Germinal center (tissue), 1 donor: ENCODE measurements around the gene PTPRR.

Experiments
- DNase-seq: peaks from one replicate; pipeline ENCODE4 v3.0.0; 2012; ENCODE audit warnings: mixed read lengths, low spot score

The PTPRR gene

DNA sequence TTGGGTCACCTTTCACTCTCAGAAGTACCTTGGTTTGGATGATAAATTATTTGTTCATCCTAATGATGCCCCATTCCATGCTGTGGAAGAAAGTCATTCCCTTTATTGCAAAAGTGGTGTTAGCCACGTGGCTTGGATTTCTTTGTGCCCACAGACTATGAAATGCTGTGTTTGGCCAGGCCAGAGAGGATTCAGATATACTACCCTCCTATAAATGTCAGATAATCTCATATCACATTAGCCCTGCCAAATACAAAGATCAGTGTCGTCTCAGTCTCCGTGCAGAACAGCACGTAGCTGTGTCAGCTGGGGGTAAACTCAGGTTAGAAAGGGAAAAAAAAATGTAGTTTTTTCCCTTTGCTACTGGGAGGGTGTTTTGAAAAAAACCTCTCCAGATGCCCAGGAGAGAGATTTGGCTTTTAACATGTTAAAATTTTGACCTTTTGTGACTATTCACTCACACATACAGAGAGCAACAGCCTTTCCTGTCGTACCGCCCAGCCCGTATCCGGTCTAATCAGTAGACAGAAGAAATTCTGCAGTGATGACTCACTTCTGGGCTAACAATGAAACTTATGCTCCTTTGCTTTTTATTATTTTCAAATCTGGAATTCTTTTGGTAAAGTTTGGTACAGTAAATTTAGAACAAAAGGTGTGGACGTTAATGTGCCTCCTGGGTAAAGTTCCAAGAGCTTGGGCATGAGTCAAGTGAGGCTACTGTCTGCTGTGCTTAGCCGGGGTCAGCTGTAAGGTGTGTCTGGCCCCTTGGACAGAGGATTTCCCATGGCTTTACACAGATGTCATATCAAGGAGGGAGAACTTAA, 274.8 kb downstream of the PTPRR start:
- no peak for DNase-seq

DNA sequence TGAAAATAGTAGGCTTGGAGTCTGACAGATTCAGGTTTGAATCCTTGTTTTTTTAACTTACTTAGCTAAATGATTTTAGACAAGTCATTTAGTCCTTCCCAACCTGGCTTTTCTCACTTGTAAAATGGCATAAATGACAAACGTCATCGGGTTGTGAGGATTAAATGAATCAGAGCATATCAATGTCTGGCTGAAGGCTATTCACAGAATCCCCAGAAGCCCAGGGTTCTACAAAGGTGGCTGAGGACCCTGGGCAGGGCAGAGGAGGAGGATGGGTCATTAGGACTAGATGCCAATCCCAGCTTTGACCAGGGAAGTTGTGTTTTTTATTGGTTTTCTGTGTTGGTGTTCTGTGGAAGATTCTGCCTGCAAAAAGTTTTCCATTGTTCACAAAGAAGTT, 275.7 kb downstream of the PTPRR start:
- DNase-seq, result no peak

DNA sequence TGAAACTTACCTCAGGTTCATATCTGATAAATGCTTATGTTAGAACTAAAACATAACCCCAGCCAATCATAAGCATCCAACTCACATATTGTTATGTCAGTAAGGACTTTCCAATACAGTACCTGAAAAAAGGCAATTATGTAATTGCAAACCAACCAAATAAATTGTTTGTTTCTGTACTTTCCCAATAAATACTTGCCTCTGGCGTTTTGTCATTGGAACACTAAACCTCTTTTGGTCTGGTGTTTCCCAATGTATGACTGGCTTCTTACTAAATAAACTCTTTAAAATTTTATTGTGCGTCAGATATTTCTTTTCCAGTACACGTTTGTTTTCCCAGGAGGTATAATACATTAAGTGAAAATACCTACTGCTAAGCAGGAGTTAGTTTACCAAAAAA, 276.6 kb downstream of the PTPRR start:
- DNase-seq, result no peak

DNA sequence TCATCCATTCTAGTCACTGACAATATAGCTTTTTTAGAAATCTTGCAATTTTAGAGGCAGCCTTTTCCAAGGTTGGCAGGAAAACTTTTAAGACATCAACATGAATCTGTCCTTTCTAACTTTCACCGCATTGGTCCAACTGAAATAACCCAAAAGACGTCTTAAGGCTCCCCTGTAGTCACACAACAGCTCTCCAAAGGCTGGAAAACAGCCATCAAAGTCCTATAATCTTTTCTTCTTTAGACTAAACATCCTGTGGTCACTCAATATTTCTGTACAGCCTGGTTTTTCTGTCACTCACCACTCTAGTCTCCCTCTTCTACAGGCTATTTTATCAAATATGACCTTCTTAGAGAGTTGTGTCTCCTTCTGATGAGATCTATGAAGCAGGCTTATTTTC, 278.8 kb downstream of the PTPRR start:
- DNase-seq, result no peak

DNA sequence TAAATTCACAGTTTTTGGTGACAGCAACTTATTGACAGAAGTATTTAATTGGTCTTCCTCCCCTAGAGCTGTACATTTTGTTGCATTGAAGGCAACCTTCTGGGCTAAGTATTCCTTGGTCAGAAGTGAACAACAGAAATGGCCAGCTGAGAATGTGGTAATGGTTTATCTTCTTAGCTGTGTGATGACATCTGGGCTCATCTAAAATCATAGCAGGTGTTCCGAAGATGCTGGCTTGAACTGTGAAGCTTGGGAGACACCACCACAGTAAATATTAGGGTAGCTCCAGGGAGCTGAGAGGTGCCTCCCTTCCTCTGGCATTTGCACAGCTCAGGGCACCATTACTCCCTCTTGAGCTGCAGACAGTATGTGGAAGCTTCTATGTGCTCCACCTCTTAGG, 279.6 kb downstream of the PTPRR start:
- no peak for DNase-seq

DNA sequence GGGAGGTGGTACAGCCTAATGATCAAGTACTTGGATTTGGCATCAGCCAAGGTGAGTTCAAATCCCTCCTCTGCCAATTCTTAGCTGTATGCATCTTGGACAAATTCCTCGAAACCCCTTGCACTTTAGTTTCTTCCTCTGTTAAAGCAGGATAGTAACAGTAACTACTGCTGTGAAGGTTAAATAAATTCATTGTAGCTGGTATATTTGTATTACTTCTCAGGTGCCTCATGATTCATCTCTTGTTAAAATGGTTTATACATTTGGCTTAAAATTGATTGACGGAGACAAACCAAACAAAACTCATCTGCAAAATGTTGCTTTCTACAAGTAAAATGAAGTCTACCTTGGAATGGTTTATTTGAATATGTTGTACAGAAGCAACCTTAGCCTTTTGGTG, 281.0 kb downstream of the PTPRR start:
- no peak for DNase-seq

DNA sequence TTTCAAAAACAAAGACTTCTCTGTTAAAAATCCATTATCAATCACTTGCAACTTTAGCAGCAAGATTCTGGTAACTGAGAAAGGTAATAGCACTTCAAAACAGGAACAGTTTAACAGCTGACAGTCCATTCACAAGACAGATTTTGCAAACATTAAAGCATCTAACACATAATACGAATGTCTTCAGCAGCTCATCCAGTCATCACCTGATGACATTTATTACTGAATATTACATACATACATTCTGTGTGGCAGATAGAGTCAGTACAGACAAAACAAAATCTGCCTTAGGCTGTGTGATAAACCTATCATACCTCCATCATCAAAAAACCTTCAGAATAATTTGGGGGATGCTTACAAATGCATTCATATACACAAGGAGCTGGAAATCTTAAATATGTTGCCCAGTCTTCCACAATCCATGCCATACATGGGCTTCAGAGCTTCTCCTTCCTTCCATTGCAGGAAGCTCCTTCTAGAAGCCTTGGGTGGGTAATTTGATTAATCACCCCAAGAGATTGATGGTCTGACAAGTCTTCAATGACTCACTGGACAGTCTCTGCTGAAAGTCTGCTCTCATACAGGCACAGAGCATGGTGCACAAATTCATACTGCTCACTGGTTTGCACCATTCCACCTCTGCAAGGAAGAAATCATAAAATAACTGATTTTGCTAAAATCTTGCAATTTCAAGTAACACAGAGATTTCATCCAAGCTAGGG, 281.7 kb downstream of the PTPRR start:
- no peak for DNase-seq

DNA sequence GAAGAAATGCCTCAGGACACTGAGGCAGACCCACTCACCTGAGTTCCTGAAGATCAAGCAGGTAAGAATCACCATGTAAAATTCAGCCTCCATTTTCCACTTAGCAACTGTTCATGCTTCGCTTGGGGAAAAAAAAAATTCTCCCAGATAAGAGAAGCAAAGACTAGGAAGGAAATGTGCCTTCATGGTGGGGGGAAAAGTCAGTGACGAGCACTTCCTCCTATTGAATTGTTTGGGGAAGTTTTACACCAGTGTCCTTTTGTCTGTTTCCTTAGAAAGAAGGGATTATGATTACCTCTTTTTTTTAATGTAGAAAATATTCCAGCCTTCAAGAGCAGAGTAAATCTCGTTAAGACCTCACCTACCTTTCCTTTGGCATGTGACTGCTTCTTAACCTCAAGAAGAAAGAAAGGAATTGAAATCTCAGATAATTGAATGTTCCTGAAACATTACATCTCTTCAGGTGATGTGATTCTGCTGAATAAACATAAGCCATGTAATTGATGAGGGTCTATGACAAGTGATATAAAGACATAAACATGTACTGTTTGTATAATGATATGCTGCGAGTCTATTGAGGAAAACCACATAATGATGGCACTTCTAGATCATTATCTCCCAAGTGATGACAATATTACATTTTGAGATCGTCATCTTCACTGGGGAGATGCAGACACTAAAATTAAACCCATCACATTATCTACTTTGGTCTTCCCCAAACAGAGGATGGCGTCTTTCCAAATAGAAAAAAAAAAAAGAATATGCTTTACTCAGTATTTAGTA, 283.0 kb downstream of the PTPRR start, which contains the start of gene PTPRB:
Gene PTPRB, minus strand, starts transcription at position 127 of the 783 bp plus-strand sequence. Its CDS starts 34 bp downstream, at position 93.
- no peak for DNase-seq

DNA sequence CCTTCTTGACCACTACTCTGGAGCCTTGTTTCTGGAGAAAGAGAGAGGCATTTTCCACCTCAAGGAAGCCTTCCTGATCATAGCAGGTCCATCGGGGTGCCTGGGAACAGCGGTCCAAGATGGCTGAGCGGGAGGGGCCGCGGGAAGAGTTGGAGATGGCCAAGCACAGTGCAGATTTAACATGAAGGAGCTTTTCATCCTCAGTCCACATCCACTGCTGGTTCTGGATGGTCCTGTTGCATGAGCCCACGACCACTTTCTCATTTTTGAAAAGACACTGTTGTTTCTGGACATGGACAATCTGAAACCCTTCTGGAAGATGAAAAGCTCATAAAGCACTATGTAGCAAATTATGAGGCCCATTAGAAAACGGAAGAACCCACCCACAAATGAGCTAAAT, 284.8 kb downstream of the PTPRR start:
- DNase-seq, result no peak

DNA sequence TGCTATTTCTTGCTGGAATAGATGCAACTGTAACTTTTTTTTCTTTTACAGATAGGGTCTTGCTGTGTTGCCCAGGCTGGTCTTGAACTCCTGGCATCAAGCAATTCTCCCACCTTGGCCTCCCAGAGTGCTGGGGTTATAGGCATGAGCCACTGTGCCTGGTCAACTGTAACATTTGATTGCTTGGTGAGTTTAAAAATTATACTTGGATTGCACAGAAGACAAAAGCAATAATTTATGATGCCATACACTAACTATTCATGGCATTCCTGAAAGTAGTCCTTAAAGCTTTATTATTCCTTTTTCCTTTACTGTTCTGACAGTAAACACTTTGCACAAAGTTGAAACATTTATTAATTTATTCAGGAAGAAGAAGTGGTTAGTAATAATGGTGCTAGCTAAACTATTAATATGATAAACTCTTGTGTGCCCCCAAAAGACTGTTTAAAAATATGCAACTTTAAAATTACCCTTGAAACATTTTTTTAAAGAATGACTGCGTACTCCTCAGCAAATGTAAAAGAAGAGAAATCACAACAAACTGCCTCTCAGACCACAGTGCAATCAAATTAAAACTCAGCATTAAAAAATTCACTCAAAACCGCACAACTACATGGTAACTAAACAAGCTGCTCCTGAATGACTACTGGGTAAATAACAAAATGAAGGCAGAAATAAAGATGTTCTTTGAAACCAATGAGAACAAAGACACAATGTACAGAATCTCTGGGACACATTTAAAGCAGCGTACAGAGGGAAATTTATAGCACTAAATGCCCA, 291.6 kb downstream of the PTPRR start:
- DNase-seq, result no peak

DNA sequence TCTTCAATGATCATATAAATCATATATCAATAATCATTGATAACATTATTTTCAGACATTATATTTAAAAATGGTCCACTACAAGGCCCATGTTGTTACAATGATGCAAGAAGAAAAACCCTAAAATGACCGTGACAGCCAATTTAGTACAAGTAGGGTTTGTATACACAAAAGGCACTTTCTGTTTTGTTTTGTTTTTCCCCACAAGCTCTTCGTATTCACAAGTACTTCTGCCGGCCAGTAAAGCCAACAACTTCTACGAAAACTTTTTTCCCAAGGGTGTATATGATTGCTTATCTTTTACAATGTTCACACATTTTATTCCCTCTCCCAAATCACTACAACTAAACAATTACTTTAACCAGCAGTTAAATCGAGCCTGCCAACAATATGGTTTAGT, 292.9 kb downstream of the PTPRR start:
- DNase-seq, result no peak

DNA sequence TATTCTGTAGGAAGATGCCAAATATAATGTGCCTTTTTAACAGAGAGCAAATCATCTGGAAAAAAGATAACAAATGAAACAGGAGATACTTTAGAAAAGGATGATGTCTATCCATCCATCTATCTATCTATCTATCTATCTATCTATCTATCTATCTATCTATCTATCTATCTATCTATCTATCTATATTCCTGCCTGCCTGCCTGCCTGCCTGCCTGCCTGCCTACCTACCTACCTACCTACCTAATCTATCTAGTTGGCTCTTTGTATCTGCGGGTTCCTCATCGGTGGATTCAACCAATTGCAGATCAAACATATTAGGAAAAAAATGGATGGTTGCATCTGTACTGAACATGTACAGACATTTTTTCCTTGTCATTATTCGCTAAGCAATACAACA, 294.4 kb downstream of the PTPRR start:
- DNase-seq, result no peak

DNA sequence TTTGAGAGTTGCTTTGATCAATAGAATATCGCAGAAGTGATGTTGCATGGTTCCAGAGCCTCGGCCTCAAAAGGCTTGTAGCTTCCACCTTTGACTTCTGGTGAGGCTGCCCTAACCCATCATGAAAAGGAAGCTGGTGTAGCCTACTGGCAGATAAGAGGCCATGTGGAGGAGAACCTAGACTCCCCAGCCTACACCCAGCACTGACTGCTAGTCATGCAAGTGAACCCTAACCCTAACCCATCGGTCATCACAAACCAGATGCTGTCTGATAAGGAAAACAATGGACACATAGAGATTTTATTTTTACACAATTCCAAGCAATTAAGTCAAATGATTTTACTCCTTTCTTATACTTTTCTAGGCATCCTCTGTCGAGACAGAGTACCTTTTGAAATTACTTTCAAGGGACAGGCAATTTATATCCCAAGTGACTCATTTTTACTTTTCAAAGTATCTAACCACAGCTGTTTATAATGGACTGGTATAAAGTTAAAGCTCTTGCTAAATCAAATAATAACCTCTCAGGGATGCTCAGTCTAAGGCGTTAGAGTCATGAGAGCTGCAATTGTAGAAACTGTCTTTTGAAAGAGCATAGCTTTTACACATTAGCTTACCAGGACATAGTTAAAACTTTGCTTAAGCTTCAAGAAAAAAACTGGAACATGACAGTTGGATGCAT, 300.9 kb downstream of the PTPRR start:
- no peak for DNase-seq

DNA sequence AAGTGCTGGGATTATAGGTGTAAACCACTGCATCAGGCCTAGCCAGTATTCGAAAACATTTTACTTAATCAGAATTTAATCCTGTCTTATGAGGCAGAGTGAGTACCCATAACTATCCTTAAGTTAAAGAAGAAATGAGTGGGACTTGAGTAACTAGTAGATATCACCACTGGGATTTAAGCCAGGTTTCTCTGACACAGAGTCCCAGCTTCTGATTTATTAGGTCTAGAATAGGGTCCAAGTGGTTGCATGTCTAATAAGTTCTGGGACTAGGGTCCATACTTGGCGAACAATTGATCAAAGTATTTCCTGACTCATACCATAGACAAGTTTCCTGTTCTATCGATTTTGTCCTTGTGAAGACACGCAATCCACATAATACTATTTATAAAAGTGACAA, 302.2 kb downstream of the PTPRR start:
- no peak for DNase-seq

DNA sequence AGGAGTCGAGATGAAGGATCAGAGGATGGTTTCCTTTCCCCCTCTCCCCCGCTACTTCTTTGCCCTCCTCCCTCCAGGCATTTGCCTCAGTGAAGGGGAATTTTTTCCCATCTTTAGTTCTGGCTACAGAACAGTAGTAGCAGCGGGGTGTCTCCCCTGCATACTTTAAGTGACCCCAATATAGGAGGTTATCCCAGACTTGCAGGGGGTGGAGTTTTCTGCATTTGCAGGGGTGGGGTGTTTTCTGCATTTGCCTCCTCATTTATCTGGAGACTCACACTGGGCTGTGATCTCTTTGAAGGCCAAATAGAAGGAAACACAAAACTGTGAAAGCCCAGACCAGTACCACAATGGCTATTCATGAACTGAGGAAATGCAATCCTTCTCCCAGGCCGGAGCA, 303.1 kb downstream of the PTPRR start:
- DNase-seq, result no peak

DNA sequence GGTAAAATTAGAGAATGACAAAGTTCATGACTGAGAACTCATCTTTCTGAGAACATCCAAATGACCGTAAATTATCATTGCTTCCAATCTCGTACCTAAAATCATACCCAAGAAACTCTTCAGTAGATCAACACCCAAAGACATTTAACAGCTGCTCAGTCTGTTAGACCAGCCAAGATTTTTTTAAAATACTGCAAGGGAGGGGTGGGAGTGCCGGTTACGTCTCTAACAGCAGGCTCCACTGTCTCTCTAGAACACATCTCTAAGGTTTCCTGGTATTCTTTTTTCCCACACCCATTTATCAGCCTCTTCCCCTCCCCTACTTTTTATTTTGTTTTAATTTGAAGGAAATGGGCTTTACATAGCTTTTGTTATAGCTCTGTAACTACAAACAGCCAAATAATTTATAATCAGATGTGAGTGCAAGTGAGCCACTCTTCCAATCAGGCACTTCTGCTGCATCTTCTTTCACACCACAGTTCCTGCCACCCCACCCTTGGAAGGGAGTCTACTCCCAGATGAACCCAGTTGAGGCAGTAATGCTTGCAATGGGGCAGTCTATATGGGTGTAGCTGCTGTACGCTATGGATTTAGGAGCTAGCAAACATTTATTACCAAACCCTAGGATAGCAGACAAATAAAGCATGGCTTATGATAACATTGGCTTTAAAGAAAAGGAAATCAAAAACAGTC, 305.2 kb downstream of the PTPRR start:
- no peak for DNase-seq

DNA sequence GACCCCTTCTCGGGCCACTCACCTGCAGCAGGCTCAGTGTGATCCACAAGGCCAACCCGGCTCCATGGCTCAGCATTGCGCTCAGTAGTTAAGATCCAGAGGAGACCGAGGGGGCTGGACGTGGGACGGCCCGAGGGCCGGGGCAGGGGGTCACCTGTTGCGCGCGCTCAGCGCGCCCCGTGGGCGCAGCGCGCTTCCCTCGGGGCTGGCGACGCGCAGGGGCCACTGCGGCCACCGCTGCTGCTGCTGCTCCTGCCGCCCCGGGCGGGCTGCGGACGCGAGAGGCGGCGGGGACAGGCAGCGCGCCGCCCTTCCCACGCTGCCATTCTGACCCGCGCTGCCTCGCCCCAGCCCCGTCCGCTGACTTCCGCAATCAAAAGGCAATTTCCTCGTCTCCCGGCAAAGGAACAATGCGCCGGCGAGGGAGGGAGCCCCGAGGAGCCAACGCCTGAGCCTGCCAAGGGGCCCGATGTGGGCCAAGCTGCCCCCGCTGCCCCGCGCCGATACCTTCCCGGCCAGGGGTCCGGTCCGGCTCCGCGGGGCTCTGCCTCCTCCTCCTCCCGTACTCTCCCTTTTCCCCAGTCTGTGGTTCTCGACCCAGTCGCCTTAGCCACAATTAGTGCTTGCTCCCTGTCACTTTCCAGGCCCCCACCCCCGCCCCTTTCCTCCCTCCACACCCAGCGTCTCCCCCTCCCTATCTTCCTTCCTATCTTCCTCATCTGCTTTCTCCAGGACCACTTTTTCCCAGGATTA, 310.6 kb downstream of the PTPRR start:
- peak; percentile 35 for DNase-seq

DNA sequence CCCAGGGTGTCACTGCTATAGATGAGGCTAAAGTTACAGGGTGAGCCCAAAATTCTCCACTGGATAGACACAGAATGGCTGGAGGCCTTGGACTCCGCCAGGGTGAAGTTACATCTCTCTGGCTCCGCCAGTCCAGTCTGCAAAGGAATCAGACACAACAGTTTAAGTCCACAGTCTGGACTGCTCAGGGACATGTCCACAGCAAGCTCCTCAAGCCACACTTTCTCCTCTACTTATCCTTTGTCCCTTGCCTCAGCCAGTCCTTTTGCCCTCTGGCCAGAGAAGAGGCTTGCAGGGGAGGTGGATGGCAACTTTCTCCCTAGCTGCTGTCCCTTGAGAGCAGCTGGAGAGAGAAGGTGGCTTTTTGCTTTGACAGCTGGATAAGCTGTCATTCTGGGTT, 311.3 kb downstream of the PTPRR start:
- DNase-seq, result no peak

DNA sequence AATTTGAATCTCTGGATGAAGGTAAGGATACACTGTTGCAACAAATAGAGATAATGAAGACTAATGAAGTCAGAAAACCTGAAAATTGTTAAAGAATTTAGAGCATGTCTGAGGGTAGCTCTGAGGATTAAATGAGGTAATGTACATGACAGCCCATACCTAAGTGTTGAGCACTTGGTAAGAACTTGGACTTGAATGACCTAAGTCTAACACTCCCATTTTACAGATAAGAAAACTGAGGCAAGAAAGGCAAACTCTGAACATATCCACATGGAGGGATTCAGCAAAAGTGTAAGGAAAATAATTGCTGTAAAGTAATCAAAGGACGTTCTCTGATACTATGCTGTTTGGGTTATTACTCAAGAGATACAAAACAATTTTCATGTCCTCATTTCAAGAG, 312.4 kb downstream of the PTPRR start:
- DNase-seq, result no peak

DNA sequence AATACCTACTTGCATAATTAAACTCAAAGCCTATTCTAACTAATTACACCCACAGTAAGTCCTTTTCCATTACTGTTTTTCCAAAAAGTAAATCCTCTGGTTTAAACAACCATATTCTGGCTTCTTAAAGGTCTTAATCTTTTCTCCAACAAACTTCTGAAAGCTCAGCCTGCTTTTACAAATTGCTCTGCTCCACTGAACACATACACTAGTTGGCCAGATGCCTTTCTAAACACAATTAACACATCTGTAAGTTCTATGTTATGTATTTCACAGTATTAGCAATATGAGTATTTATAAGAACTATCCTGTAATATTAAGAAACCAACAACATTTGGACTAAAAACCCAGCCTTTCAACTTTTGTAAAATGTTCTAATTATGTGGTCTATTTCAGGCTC, 313.4 kb downstream of the PTPRR start:
- DNase-seq, result no peak
